ENCODE results near the gene SH3BGRL2. TPM values are rescaled to one million over a fixed set of nuclear protein-coding genes. Genes with fewer than 3 reads are reported as not detected.

Gene SH3BGRL2
- total and polyA plus RNA-seq, 2 of the 8 experiments (the other 6 are each of a cell fraction or from before 2014, with no cell fraction given) = 6.0 to 20.3 TPM

GRCh38 chr6:79648328-79648727, 17.2 kb downstream of the SH3BGRL2 start (continued):
- TF ChIP-seq CHD7 (IDR thresholded peaks at IDR 0.05; ENCODE audit: insufficient replicate concordance, low read length) (no peak), MAFK (IDR thresholded peaks at IDR 0.05; ENCODE audit: low read depth, low read length) (no peak), PHF8 (conservative IDR thresholded peaks at IDR 0.05; ENCODE audit: low read depth, low read length) (no peak), ZNF274 (IDR thresholded peaks at IDR 0.05; ENCODE audit: borderline replicate concordance, extremely low read depth, low read length) (no peak), BCL11A (IDR thresholded peaks at IDR 0.05; ENCODE audit: low read depth in 2 of 2, low read length in 2 of 2) (no peak)

Data from H1 (cell line).